Germinal center (tissue), 1 donor: Measurements from ENCODE around the gene ORM1.

ENCODE experiments used
- DNase-seq: peaks from one replicate; pipeline ENCODE4 v3.0.0; 2012; ENCODE audit warnings: mixed read lengths, low spot score

Gene ORM1

DNA sequence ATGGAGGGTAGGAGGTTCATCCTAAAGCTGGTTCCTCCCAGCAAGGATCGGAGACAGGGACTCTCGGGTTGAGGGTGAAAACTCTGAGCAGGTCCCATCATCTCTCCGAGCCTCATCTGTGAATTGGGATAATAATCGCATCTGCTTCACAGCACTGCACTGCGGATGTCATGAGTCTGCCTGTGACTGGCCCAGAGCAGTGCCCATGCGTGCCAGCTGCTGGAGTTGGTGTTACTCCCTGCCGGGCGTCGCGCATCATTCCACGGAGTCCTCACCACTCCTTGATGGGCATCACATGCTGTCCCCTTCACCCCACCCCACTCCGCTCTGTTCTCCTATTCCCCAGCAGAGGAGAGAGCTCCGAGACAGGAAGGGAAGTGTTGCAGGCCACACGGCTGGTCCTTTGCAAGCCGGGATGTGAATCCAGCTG lies 35.1 kb upstream of the ORM1 start:
- DNase-seq = no peak

DNA sequence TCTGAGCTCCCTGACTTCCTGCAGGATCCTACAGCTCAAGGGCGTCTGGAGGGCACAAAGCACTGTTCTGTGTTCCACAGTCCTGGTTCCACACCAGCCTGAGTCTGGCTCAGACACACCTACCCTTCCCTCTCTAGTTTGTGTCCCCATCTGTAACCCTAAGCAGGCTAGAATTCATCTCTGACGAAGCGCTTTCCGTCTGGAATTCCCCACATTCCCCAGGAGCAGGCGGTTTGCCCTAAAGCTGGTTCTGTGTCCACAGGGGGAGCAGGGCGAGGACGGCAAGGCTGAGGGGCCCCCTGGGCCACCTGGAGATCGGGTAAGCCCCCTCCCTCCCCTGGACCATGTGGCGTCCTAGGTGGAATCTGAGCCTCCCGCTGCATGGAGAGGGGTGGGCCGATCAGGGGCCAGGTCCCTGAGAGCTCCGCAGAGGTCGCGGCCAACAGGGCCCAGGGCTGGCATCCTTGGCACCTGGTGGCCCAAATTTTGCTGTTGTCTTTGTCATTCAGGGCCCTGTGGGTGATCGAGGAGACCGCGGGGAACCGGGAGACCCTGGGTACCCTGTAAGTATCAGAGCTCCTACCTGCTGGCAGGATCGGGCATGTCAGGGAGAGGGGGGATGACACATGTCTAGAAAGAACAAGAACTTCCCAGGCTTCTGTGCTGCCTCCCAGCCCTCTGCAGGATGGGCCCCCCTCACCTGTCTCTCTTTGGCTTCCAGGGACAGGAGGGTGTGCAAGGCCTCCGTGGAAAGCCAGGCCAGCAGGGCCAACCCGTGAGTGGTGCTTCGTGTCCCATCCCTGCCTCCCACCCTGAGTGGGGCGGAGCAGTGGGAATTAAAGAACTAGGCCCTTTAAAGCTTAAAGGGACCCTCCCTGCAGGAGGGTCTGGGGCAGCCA lies 34.5 kb upstream of the ORM1 start:
- DNase-seq = no peak

DNA sequence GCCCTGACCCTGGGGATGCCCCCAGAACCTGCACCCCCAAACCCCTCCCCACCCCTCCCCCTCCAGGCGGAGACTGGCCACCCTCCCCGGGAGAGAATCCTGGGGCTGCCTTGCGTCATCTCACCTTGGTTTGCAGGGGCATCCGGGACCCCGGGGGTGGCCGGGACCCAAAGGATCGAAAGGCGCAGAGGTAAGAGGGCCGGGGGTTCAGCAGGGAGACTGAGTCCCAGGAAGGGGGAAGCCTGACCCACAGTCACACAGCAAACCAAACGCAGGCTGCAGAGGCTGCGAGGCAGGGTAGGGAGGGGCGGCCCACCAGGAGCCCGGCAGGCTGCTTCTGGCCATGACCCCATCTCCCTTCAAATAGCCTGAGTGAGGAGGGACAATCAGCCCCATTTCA lies 33.8 kb upstream of the ORM1 start:
- no peak for DNase-seq

DNA sequence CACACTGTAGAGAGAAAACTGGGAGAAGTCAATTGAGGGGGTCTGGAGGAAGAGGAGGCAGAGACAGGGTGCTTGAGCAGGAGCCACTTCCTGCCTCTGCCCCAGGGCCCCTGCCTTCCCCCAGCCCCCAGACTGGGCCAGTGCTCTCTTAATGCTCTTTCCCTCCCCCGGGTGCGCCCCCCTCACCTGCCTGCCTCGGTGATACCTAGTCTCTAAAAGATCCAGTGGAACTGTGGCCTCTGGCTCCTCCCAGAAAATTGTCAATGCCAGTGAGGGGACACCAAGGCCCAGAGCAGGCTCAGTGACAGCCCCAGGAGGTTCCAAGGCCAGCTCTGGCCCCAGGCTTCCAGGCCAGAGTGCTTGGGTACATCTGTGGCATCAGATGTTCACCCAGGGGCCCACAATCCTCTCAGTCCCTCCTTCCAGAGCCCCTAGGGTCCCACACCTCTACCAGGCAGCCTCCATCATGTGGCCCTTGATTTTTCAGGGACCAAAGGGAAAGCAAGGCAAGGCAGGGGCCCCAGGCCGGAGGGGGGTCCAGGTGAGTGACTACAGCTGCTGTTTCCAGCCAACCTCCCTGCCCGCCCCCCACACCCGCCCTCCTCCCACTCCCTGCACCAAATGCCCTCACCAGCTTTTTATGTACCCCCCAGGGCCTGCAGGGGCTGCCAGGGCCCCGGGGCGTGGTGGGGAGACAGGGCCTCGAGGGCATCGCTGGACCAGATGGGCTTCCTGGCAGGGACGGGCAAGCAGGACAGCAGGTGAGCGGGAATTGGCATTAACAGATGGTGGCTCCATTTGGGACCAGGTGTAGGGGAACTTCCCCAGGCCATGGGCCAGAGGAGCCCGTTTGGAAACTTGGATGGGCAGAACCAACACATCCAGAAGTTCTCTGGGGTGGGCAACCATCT lies 33.1 kb upstream of the ORM1 start:
- no peak for DNase-seq

DNA sequence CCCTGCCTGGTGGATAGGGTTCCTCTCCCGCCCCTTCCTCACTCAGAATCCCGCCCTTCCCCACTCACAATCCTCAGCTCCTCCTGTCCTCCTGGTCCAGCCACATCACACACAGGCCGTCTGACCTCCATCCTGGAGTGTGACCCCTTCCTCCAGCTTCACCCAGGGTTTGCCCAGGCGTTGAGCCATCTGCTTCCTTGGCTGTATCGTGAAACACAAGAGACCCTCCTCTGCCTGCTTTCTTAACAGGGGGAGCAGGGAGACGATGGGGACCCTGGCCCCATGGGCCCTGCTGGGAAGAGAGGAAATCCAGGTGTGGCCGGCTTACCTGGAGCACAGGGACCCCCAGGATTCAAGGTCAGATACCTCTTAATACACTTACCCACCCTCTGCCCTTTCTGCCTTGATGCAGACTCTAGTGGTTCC lies 32.3 kb upstream of the ORM1 start:
- DNase-seq = no peak

DNA sequence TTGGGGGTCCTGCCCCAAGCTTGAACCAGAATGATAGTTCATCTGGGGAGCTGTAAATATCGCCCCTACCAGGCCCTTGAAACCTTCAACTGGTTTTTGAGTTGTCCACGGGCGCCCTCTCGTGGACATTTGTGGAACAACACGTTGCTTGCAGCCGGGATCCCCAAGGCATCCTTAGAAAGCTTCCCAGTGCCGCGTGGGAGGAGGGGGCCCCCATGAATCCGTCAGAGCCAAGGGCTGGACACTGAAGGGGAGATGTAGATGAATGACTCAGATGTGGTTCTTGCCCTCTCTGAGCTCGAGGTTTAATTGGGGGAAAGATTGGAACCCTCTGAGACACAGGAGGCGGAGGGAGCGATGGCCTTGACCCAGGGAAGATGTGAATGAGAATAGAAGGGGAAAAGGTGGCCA lies 31.8 kb upstream of the ORM1 start:
- DNase-seq = peak; percentile 53

DNA sequence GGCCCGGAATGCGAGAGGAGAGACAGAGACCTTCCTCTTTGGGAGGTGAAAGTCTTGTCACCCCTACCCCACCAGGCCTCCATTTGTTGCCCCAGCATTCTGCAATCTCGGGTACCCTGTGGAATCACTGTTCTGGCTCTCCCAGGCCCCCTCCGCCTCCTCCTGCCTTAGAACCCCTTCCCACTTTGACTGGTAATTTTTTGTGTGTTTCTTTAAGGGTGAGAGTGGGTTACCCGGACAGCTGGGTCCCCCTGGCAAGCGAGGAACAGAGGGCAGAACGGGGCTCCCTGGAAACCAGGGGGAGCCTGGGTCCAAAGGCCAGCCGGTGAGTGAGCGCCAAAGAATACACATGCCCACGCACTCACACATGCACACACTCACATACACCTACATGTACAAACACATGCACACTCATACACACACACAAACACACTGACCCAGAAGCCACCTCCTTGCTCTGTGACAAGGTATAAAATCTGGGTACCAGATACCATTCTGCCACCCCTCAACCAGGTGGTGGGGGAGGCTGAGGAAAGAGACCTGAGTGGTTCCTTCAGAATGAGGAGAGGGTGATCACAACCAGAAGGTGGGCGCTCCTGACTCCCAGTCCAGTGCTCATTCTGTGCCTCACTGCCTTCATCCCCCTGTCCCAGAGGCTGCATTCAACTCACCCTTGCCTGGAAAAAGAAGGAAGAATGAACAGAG lies 30.9 kb upstream of the ORM1 start:
- DNase-seq = no peak

DNA sequence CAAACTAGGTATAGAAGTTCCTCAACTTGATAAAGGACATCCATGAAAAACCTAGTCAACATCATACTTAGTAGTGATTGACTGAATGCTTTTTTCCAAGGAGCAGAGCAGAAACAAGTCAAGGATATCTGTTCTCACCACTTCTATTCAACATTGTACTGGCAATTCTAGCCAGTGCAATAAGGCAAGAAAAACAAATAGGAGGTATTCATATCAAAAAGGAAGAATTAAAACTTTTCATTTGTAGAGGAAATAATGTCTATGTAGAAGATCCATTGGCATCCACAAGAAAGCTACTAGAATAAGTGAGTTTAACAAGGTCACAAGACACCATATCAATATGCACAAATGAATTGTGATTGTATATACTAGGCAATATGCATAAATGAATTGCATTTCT lies 28.2 kb upstream of the ORM1 start:
- DNase-seq = no peak

DNA sequence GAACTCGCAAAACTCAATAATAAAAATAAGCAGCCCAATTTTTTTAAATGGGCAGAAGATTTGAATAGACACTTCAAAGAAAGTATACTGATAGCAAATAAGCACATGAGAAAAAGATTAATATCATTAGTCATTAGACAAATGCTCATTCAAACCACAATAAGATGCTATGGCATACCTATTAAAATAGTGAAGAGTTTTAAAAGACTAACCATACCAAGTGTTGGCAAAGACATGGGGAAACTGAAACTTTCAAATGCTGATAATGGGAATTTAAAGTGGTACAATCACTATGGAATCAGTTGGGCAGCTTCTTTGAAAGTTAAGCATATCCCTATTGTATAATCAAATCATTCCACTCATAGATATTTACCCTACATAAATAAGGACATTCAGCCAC lies 26.6 kb upstream of the ORM1 start:
- no peak for DNase-seq

DNA sequence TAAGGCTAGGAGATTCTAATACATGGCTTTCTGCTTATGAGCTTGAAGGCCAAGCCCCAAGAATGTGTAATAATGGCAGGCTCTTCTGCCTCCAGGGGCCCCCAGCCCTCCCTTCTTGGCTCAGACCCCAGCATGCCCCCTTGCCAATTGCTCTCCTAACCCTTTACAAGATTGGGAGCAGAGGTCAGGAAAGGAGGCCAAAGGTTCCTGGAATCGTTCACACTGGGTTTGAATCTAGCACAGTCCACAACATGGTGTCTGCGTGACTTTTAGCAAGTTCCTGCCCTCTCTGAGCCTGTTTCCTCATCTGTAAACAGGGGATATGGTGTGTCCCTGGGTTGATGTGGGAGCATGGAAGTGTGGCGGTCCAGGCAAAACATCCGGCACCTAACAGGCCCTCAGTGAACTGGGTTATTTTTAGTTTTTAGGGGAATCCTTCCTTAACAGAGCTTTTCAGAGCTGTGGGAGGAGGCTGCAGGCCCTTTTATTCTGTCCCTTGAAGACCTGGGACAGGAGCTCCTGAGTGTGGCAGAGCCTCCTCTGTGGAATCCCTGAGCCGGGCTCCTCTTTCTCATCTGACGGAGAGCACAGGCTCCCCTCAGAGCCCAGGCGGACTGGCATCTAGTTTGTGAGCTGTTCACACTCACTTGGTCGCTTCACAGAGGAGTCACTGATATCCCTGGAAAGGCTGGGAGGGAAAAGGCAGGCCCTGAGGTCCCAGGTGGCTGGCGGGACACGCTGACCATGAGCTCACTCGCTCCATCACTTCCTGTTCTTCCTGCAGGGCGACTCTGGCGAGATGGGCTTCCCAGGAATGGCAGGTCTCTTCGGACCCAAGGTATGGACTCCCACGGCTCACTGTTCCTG lies 23.4 kb upstream of the ORM1 start:
- DNase-seq = no peak

DNA sequence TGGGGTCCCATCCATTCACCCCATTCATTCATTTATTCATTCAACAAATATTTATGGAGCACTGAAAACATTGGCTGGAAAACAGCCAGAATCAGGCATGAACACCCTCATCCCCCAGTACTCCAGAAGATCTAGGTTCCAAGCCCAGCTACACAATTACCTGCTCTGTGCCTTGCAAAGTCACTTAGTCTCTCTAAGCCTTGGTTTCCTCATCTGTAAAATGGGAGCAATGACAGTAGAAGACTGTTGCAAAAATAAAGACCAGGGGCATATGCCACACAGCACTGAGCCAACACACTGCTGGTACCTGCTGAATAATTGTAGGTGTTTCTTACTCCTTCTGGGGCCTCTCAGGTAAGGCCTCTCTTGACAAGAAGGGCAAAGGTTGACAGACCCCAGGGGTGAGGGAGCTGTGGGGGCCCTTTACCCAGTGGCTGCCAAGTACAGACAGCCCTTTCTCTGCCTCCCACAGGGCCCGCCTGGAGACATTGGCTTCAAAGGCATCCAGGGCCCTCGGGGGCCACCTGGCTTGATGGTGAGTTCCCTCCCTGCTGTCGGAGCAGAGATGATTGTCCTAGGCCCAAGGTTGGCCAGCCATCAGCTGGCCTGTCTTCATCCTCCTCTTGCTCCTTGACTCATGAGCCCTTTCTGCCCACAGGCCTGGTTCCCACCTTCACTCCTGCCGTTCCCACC lies 22.6 kb upstream of the ORM1 start:
- no peak for DNase-seq

DNA sequence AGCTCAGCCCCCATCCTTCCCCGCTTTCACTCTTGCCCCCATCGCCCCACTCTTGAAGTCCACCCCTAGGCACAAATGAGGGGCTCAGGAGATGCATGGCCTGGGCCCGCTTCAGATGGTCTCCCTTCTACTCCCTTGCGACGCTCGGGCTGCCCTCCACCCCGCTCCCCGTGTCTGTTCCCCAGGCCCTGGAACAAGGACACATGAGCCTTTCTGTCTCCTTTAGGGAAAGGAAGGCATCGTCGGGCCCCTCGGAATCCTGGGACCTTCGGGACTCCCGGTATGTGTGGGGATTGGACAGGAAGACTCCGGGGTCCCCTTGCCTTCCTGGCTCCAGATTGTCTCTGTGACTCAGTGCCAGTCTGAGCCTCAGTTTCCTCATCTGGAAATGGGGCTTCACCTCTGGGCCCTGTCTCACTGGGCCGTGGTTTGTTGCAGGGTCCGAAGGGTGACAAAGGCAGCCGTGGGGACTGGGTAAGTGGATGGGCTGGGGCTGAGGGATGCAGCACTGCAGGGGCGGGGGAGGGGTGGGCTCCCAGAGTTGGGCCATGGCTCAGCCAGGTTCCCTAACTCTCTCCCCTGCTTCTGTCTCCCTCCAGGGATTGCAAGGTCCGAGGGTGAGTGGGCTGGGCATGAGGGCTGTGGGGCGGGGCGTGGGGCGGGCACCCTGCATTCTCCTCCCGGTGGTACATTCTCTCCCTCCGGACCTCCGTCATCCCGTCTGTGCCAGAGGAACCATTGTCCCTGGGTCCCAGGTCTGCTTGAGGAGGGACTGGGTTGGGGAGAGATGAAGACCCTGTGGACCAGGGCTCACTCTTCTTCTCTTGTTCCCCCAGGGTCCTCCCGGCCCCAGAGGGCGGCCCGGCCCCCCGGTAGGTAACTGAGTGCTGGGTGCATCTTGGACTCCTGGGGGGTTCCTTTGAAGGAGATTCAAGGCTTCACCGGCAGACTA lies 21.8 kb upstream of the ORM1 start:
- no peak for DNase-seq

DNA sequence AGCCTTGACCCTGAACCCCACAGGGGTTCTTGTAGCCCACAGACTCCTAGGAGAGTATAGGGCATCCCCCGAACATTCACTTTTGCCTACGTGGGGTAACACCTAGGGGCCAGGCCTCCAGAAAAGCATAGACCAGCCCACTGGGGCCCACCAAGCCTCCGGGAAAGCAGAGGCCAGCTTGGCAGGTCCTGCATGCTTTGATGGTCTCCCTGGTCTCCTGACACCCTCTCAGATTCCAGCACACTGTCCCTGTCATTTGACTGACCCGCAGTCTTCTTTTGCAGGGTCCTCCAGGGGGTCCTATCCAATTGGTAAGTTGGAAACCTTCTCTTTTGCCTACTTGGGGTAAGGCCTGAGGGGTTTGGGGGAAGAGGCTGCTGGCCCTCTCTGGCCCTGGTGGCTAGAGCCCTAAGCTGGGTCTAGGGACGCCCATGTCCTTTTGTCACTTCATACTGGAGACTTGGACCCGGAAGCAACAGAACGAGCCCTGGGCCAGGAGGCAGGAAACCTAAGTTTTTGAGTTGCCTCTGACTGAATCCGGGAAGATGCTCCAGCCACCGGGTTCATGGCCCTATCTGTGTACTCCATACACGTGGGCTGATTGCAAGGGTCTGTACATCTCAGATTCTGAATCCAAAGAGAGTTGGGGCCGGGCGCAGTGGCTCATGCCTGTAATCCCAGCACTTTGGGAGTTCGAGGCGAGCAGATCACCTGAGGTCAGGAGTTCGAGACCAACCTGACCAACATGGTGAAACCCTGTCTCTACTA lies 20.9 kb upstream of the ORM1 start:
- DNase-seq = no peak

DNA sequence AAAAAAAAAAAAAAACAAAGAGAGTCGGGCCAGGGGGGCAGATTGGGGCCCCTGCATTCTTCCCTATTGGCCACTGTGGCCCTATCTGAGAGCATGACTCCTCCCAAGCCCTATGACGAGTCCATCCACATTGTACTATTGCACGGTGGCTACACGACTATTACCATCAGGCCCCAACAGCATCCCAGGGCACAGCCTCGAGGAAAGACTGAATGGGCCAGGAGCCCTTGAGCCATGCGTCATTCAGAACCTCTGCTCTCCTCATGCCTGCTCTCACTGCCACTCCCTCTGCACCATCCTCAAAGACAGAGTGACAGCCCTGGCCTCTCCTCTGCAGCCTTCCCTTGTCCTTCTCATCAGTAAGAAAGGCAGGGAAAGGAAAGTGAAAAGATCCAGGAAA lies 20.2 kb upstream of the ORM1 start:
- no peak for DNase-seq

DNA sequence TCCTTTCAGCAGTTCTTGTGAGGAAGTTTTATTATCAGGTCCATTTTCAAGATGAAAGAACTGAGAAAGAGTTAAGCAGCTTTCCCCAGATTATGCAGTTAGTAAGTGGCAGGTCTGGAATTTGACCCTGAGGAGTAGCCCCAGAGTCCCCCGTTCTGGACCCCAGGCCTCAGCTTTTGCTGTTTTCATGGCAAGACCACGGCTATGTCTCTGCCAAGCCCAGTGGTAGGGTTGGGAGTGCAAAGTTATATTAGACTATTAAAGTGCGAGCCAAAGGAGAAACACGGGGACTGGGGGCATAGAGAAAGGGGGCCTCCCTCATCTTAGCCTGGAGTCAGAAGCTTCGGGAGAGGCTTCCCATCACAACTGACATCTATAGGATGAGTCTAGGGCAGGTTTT lies 19.3 kb upstream of the ORM1 start:
- DNase-seq = no peak

DNA sequence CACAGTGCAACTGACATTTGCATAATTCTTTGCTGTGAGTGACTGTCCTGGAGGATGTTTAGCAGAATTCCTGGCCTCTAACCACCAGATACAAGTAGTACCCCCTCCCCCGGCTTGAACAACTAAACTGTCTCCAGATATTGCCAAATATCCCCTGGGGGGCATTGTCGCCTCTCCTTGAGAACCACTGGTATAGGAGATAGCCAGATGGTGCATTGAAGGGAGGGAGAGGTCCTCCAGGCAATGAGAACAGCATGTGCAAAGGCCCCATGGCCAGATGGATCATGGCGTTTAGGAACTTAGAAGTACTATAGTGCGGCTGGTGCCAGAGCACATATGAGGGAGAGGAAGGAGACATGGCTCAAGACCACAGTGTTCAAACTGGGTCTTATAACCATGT lies 18.9 kb upstream of the ORM1 start:
- no peak for DNase-seq

DNA sequence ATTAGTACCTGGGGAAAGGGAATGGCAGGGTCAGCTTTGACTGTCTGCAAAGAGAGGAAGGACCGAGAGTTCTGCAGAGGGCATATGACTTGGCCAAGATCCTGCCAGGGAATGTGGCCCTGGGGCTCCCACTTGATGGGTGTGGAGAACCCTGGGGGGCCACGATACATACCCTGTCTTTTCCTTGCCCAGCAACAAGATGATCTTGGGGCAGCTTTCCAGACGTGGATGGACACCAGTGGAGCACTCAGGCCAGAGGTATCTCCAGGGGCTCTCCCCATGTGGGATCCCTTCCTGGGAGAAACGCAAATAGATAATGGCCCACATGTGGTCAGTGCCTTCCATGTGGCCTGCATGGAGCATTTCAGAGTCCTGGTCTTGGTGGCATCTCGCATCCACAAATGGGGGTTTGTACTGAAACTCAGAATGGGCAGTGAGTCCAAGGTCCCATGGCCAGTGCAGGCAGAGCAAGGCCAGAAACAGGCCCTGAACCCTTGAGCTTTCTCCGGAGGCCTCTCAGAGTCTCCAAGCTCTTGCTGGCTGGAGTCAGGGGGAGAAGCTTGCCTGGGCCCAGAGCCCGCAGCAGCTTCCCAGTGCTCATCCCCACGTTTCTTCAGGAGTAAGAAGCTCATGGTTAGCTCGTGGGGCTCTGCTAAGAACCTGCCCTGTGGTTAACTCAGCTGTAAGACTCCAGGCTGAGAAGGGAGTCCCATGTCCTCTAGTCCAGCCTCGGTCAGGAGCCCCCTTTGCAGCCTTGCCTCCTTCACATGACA lies 18.3 kb upstream of the ORM1 start:
- no peak for DNase-seq

DNA sequence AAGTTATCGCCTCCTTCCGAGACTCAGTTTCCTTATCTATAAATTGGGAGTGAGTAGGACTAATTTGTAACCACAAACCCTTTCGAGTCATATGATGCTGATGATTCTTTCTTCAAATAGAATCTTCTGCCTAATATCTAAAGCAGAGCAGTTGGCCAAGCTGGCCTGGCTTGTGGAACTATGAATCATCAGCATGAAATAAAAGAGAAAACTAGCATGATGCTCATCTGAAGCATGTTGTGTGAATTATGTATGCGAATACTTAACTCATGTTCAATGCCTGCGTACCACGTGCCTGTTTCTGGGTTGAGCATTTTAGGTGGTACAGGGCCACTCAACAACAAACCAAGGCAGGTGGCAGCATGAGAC lies 15.0 kb upstream of the ORM1 start:
- no peak for DNase-seq
